ENCODE results near the gene METTL22. TPM values are rescaled to one million over a fixed set of nuclear protein-coding genes. Genes with fewer than 3 reads are reported as not detected.

METTL22 gene
- total RNA-seq, 2 donors from 2014 or later, result 46.5 to 53.3 TPM

- no peaks in the 10 kb centered on the region for H3K9me3 Mint-ChIP-seq
- H3K36me3 Mint-ChIP-seq (ENCODE audit: insufficient read depth in 2 of 2), result peaks cover 1 to 3% of the 10 kb centered on the region in 2 donors
- ATAC-seq (replicated peaks in 1 of 2), result no peak
- peaks cover 53% of the 10 kb centered on the region for H3K27me3 Mint-ChIP-seq (ENCODE audit: low read depth)
- no peaks in the 10 kb centered on the region for H3K4me1 Mint-ChIP-seq (ENCODE audit: low read depth)
- no peak overlapping the region for H3K4me3 Mint-ChIP-seq
- no peak for DNase-seq
- no peak overlapping the region for H3K27ac Mint-ChIP-seq
Observed at GRCh38 chr16:8585857-8586256, 35.6 kb upstream of the METTL22 start.

- Mint-ChIP-seq H3K27me3 (ENCODE audit: low read depth) (peaks cover 49% of the 10 kb centered on the region), H3K36me3 (ENCODE audit: insufficient read depth in 2 of 2) (peaks cover 1 to 3% of the 10 kb centered on the region in 2 donors), H3K4me1 (ENCODE audit: low read depth) (no peaks in the 10 kb centered on the region), H3K9me3 (no peaks in the 10 kb centered on the region), H3K27ac (no peak overlapping the region), H3K4me3 (no peak overlapping the region)
- ATAC-seq (replicated peaks in 1 of 2) (no peak), DNase-seq (no peak)
Observed at GRCh38 chr16:8587065-8587464, 34.4 kb upstream of the METTL22 start.

- H3K27ac Mint-ChIP-seq, result no peak overlapping the region
- H3K4me3 Mint-ChIP-seq, result no peak overlapping the region
- H3K36me3 Mint-ChIP-seq (ENCODE audit: insufficient read depth in 2 of 2), result peaks cover 1 to 3% of the 10 kb centered on the region in 2 donors
- no peaks in the 10 kb centered on the region for H3K9me3 Mint-ChIP-seq
- ATAC-seq (replicated peaks in 1 of 2) (no peak), DNase-seq (no peak)
- H3K4me1 Mint-ChIP-seq (ENCODE audit: low read depth), result no peaks in the 10 kb centered on the region
- peaks cover 43% of the 10 kb centered on the region for H3K27me3 Mint-ChIP-seq (ENCODE audit: low read depth)
Observed at GRCh38 chr16:8588682-8589056, 32.8 kb upstream of the METTL22 start.

GRCh38 chr16:8589057-8589899 is 32.2 kb upstream of the METTL22 start:
- H3K27me3 Mint-ChIP-seq (ENCODE audit: low read depth), result peaks cover 43% of the 10 kb centered on the region
- no peaks in the 10 kb centered on the region for H3K4me1 Mint-ChIP-seq (ENCODE audit: low read depth)
- DNase-seq (no peak), ATAC-seq (replicated peaks in 1 of 2) (no peak)
- H3K27ac Mint-ChIP-seq, result no peak overlapping the region
- no peaks in the 10 kb centered on the region for H3K9me3 Mint-ChIP-seq
- peak overlapping the region in 1 of 2 donors; percentile 43 for H3K4me3 Mint-ChIP-seq
- H3K36me3 Mint-ChIP-seq (ENCODE audit: insufficient read depth in 2 of 2), result peaks cover 1 to 3% of the 10 kb centered on the region in 2 donors

- H3K36me3 Mint-ChIP-seq (ENCODE audit: insufficient read depth in 2 of 2), result peaks cover 1 to 3% of the 10 kb centered on the region in 2 donors
- H3K4me3 Mint-ChIP-seq, result peak within 1 kb of the TSS in 1 of 2 donors; percentile 43
- no peaks in the 10 kb centered on the region for H3K4me1 Mint-ChIP-seq (ENCODE audit: low read depth)
- H3K9me3 Mint-ChIP-seq, result peaks cover 0 to 1% of the 10 kb centered on the region in 2 donors
- H3K27ac Mint-ChIP-seq, result no peak within 1 kb of the TSS
- no peak for DNase-seq
- peaks cover 40% of the 10 kb centered on the region for H3K27me3 Mint-ChIP-seq (ENCODE audit: low read depth)
- ATAC-seq (replicated peaks in 1 of 2), result no peak
Observed at GRCh38 chr16:8589900-8590688, 31.4 kb upstream of the METTL22 start, which contains the start of gene TMEM114. Gene TMEM114 (minus strand): TSS chr16:8590511. CDS start chr16:8589838, 673 bp downstream.

GRCh38 chr16:8590811-8591210 is 30.7 kb upstream of the METTL22 start:
- no peak overlapping the region for H3K4me3 Mint-ChIP-seq
- DNase-seq (no peak), ATAC-seq (replicated peaks in 1 of 2) (no peak)
- H3K27ac Mint-ChIP-seq, result no peak overlapping the region
- H3K4me1 Mint-ChIP-seq (ENCODE audit: low read depth), result no peaks in the 10 kb centered on the region
- peaks cover 0 to 1% of the 10 kb centered on the region in 2 donors for H3K9me3 Mint-ChIP-seq
- peaks cover 33% of the 10 kb centered on the region for H3K27me3 Mint-ChIP-seq (ENCODE audit: low read depth)
- peaks cover 1 to 3% of the 10 kb centered on the region in 2 donors for H3K36me3 Mint-ChIP-seq (ENCODE audit: insufficient read depth in 2 of 2)

- H3K4me3 Mint-ChIP-seq, result no peak overlapping the region
- H3K27me3 Mint-ChIP-seq (ENCODE audit: low read depth), result peaks cover 26% of the 10 kb centered on the region
- no peak for DNase-seq
- peaks cover 1 to 3% of the 10 kb centered on the region in 2 donors for H3K36me3 Mint-ChIP-seq (ENCODE audit: insufficient read depth in 2 of 2)
- ATAC-seq (replicated peaks in 1 of 2), result no peak
- no peaks in the 10 kb centered on the region for H3K4me1 Mint-ChIP-seq (ENCODE audit: low read depth)
- no peak overlapping the region for H3K27ac Mint-ChIP-seq
- H3K9me3 Mint-ChIP-seq, result peaks cover 2 to 4% of the 10 kb centered on the region in 2 donors
Observed at GRCh38 chr16:8591451-8591850, 30.0 kb upstream of the METTL22 start.

GRCh38 chr16:8594149-8594666 is 27.3 kb upstream of the METTL22 start:
- peaks cover 2 to 4% of the 10 kb centered on the region in 2 donors for H3K9me3 Mint-ChIP-seq
- no peak overlapping the region for H3K27ac Mint-ChIP-seq

GRCh38 chr16:8595783-8596182 is 25.7 kb upstream of the METTL22 start:
- no peak overlapping the region for H3K4me3 Mint-ChIP-seq
- H3K27ac Mint-ChIP-seq, result no peak overlapping the region
- H3K27me3 Mint-ChIP-seq (ENCODE audit: low read depth), result no peaks in the 10 kb centered on the region
- no peak for DNase-seq
- H3K36me3 Mint-ChIP-seq (ENCODE audit: insufficient read depth in 2 of 2), result no peaks in the 10 kb centered on the region
- no peaks in the 10 kb centered on the region for H3K4me1 Mint-ChIP-seq (ENCODE audit: low read depth)
- H3K9me3 Mint-ChIP-seq, result peaks cover 2 to 4% of the 10 kb centered on the region in 2 donors
- ATAC-seq (replicated peaks in 1 of 2), result no peak

More at GRCh38 chr16:8594149-8594666, 27.3 kb upstream of the METTL22 start:
- no peak for DNase-seq
- Mint-ChIP-seq H3K4me1 (ENCODE audit: low read depth) (no peaks in the 10 kb centered on the region), H3K36me3 (ENCODE audit: insufficient read depth in 2 of 2) (peaks cover 1 to 3% of the 10 kb centered on the region in 2 donors), H3K4me3 (no peak overlapping the region), H3K27me3 (ENCODE audit: low read depth) (peaks cover 2% of the 10 kb centered on the region)
- ATAC-seq (replicated peaks in 1 of 2), result peak in 1 of 2 donors; percentile 28

GRCh38 chr16:8596581-8596980 is 24.9 kb upstream of the METTL22 start:
- Mint-ChIP-seq H3K4me3 (no peak overlapping the region), H3K9me3 (peaks cover 2 to 4% of the 10 kb centered on the region in 2 donors), H3K27ac (no peak overlapping the region), H3K4me1 (ENCODE audit: low read depth) (no peaks in the 10 kb centered on the region), H3K36me3 (ENCODE audit: insufficient read depth in 2 of 2) (no peaks in the 10 kb centered on the region), H3K27me3 (ENCODE audit: low read depth) (no peaks in the 10 kb centered on the region)
- ATAC-seq (replicated peaks in 1 of 2), result no peak
- DNase-seq, result no peak

GRCh38 chr16:8600144-8600775 is 21.2 kb upstream of the METTL22 start:
- no peak overlapping the region for H3K27ac Mint-ChIP-seq
- H3K27me3 Mint-ChIP-seq (ENCODE audit: low read depth), result peaks cover 10% of the 10 kb centered on the region
- no peak overlapping the region for H3K4me3 Mint-ChIP-seq
- H3K9me3 Mint-ChIP-seq, result peaks cover 2 to 3% of the 10 kb centered on the region in 2 donors
- no peaks in the 10 kb centered on the region for H3K36me3 Mint-ChIP-seq (ENCODE audit: insufficient read depth in 2 of 2)
- no peaks in the 10 kb centered on the region for H3K4me1 Mint-ChIP-seq (ENCODE audit: low read depth)
- ATAC-seq (replicated peaks in 1 of 2) (no peak), DNase-seq (no peak)

- H3K36me3 Mint-ChIP-seq (ENCODE audit: insufficient read depth in 2 of 2), result no peaks in the 10 kb centered on the region
- no peak for ATAC-seq (replicated peaks in 1 of 2)
- peaks cover 25% of the 10 kb centered on the region for H3K27me3 Mint-ChIP-seq (ENCODE audit: low read depth)
- no peak overlapping the region for H3K27ac Mint-ChIP-seq
- no peaks in the 10 kb centered on the region for H3K4me1 Mint-ChIP-seq (ENCODE audit: low read depth)
- no peak for DNase-seq
- H3K4me3 Mint-ChIP-seq, result no peak overlapping the region
- H3K9me3 Mint-ChIP-seq, result no peaks in the 10 kb centered on the region
Observed at GRCh38 chr16:8605554-8605953, 15.9 kb upstream of the METTL22 start.
